ENCODE results near the gene USP13. TPM values are rescaled to one million over a fixed set of nuclear protein-coding genes. Genes with fewer than 3 reads are reported as not detected.

USP13 gene
- total and polyA plus RNA-seq, 3 donors from 2014 or later: 17.6 to 50.3 (median 42.0) TPM

- no peaks in the 10 kb centered on the region for H3K36me3 ChIP-seq (ENCODE audit: low read depth, missing control alignments)
- H3K27ac ChIP-seq: no peak overlapping the region
- intact Hi-C loops (cut with DNase I; ENCODE audit: low total_unique reads): no loop called here
- no peak for DNase-seq
- no peaks in the 10 kb centered on the region for H3K9me3 ChIP-seq
- no peaks in the 10 kb centered on the region for H3K4me1 ChIP-seq
- H3K27me3 ChIP-seq: no peaks in the 10 kb centered on the region
- no peak overlapping the region for H3K4me3 ChIP-seq
- 68 to 75% methylated on average over 4 of the region's 4 CpGs for WGBS, 2 donors
- TF ChIP-seq POLR2A (IDR thresholded peaks at IDR 0.05) (no peak), CTCF (IDR thresholded peaks at IDR 0.05) (no peak)
Measured at GRCh38 chr3:179615458-179616173, 37.2 kb upstream of the USP13 start.

GRCh38 chr3:179622023-179622422, 30.8 kb upstream of the USP13 start:
- no peaks in the 10 kb centered on the region for H3K36me3 ChIP-seq (ENCODE audit: low read depth, missing control alignments)
- DNase-seq: no peak
- 90 to 91% methylated on average over 2 of the region's 2 CpGs for WGBS, 2 donors
- no peak for TF ChIP-seq POLR2A (IDR thresholded peaks at IDR 0.05)
- H3K9me3 ChIP-seq: no peaks in the 10 kb centered on the region
- H3K27ac ChIP-seq: no peak overlapping the region
- intact Hi-C loops (cut with DNase I; ENCODE audit: low total_unique reads): no loop called here
- no peaks in the 10 kb centered on the region for H3K27me3 ChIP-seq
- no peaks in the 10 kb centered on the region for H3K4me1 ChIP-seq
- no peak overlapping the region for H3K4me3 ChIP-seq

GRCh38 chr3:179624451-179624850, 28.4 kb upstream of the USP13 start:
- H3K4me3 ChIP-seq: no peak overlapping the region
- H3K9me3 ChIP-seq: no peaks in the 10 kb centered on the region
- DNase-seq: no peak
- no peaks in the 10 kb centered on the region for H3K4me1 ChIP-seq
- TF ChIP-seq CTCF (IDR thresholded peaks at IDR 0.05): no peak
- no peak for TF ChIP-seq POLR2A (IDR thresholded peaks at IDR 0.05)
- 71 to 87% methylated on average over 3 of the region's 3 CpGs for WGBS, 2 donors
- intact Hi-C loops (cut with DNase I; ENCODE audit: low total_unique reads): no loop called here
- no peaks in the 10 kb centered on the region for H3K36me3 ChIP-seq (ENCODE audit: low read depth, missing control alignments)
- no peaks in the 10 kb centered on the region for H3K27me3 ChIP-seq
- no peak overlapping the region for H3K27ac ChIP-seq

- intact Hi-C loops (cut with DNase I; ENCODE audit: low total_unique reads): no loop called here
- no peak for DNase-seq
- Histone ChIP-seq H3K4me3 (no peak overlapping the region), H3K4me1 (no peaks in the 10 kb centered on the region), H3K36me3 (ENCODE audit: low read depth, missing control alignments) (no peaks in the 10 kb centered on the region), H3K27me3 (no peaks in the 10 kb centered on the region), H3K27ac (no peak overlapping the region), H3K9me3 (no peaks in the 10 kb centered on the region)
- TF ChIP-seq POLR2A (IDR thresholded peaks at IDR 0.05) (no peak), CTCF (IDR thresholded peaks at IDR 0.05) (no peak)
- 87% methylated on average over 3 of the region's 3 CpGs for WGBS, 2 donors
Measured at GRCh38 chr3:179630753-179631451, 21.9 kb upstream of the USP13 start.

GRCh38 chr3:179640469-179640868, 12.4 kb upstream of the USP13 start:
- no peak for DNase-seq
- TF ChIP-seq CTCF (IDR thresholded peaks at IDR 0.05) (no peak), POLR2A (IDR thresholded peaks at IDR 0.05) (no peak)
- Histone ChIP-seq H3K27me3 (no peaks in the 10 kb centered on the region), H3K9me3 (no peaks in the 10 kb centered on the region), H3K36me3 (ENCODE audit: low read depth, missing control alignments) (no peaks in the 10 kb centered on the region), H3K27ac (no peak overlapping the region), H3K4me1 (no peaks in the 10 kb centered on the region), H3K4me3 (no peak overlapping the region)
- intact Hi-C loops (cut with DNase I; ENCODE audit: low total_unique reads): no loop called here
- 82 to 90% methylated on average over 1 of the region's 1 CpG for WGBS, 2 donors

Measured in testis (tissue), 3 donors.